HepG2 (cell line): ENCODE results near the gene EXOC6B. TPM values are rescaled to one million over a fixed set of nuclear protein-coding genes. Genes with fewer than 3 reads are reported as not detected.

Experiments used
- CHD4 ChIP-seq: fragments of 200-600 bp; sonication (generic); IDR thresholded peaks from 2 replicates; pipeline ENCODE4 v1.7.0; 2017; ENCODE audit warnings: mild to moderate bottlenecking, low read length, borderline replicate concordance
- ESRRA ChIP-seq: sonication (generic); formaldehyde crosslinking; IDR thresholded peaks from 2 replicates; pipeline ENCODE4 v1.5.1; 2020; ENCODE audit warnings: mild to moderate bottlenecking, low read depth, missing genetic modification reagents
- FOXK2 ChIP-seq: fragments of 450-650 bp; IDR thresholded peaks from 2 replicates; pipeline ENCODE4 v1.6.1; 2016
- GTF2F1 ChIP-seq: fragments of 150-350 bp; IDR thresholded peaks from 2 replicates; pipeline ENCODE4 v1.6.1; 2014; ENCODE audit warnings: low read length
- JUN ChIP-seq: sonication (generic); formaldehyde crosslinking; IDR thresholded peaks from 2 replicates; pipeline ENCODE4 v1.4.0; 2020; ENCODE audit warnings: mild to moderate bottlenecking, missing genetic modification reagents
- KLF13 ChIP-seq: sonication (generic); formaldehyde crosslinking; IDR thresholded peaks from 2 replicates; pipeline ENCODE4 v1.4.0; 2020; ENCODE audit warnings: mild to moderate bottlenecking, missing genetic modification reagents
- REXO4 ChIP-seq: sonication (generic); formaldehyde crosslinking; IDR thresholded peaks from 2 replicates; pipeline ENCODE4 v1.8.0; 2022; ENCODE audit warnings: missing genetic modification reagents, mild to moderate bottlenecking, borderline replicate concordance
- RFX3 ChIP-seq: IDR thresholded peaks from 2 replicates; pipeline ENCODE4 v1.6.1; 2016; ENCODE audit warnings: missing biosample characterization, missing genetic modification reagents
- TMF1 ChIP-seq: sonication (generic); formaldehyde crosslinking; IDR thresholded peaks from 2 replicates; pipeline ENCODE4 v1.8.1; 2022; ENCODE audit warnings: low read depth, missing genetic modification reagents
- ZBTB1 ChIP-seq: sonication (generic); formaldehyde crosslinking; IDR thresholded peaks from 2 replicates; pipeline ENCODE4 v1.4.0; 2020; ENCODE audit warnings: missing genetic modification reagents, borderline replicate concordance
- ZBTB7B ChIP-seq: sonication (generic); formaldehyde crosslinking; IDR thresholded peaks from 2 replicates; pipeline ENCODE4 v1.4.0; 2020; ENCODE audit warnings: missing genetic modification reagents
- ZFY ChIP-seq: sonication (generic); formaldehyde crosslinking; IDR thresholded peaks from 2 replicates; pipeline ENCODE4 v1.4.0; 2020; ENCODE audit warnings: missing genetic modification reagents
- ZKSCAN8 ChIP-seq: IDR thresholded peaks from 2 replicates; pipeline ENCODE4 v1.6.1; 2016; ENCODE audit warnings: borderline replicate concordance, missing genetic modification reagents, missing compliant biosample characterization
- ZNF468 ChIP-seq: sonication (generic); formaldehyde crosslinking; IDR thresholded peaks from 2 replicates; pipeline ENCODE4 v1.8.0; 2022; ENCODE audit warnings: mild to moderate bottlenecking, moderate library complexity, missing genetic modification reagents
- ZNF558 ChIP-seq: sonication (generic); formaldehyde crosslinking; IDR thresholded peaks from 2 replicates; pipeline ENCODE4 v1.9.0; 2022; ENCODE audit warnings: mild to moderate bottlenecking, missing genetic modification reagents, borderline replicate concordance
- ZNF775 ChIP-seq: sonication (generic); formaldehyde crosslinking; IDR thresholded peaks from 2 replicates; pipeline ENCODE4 v1.4.0; 2020; ENCODE audit warnings: missing genetic modification reagents, mild to moderate bottlenecking, moderate library complexity, borderline replicate concordance
- polyA plus RNA-seq, 8 experiments: library from polyadenylated mRNA; depleted of rRNA in 3 of 8; stranded (reverse) in 7 of 8; unstranded in 1 of 8; fragments of >200 nt; fragmentation: Illumina TruSeq in 4 of 8; extraction: Trizol in 4 of 8; gene quantifications; 2 replicates each; pipeline versions ENCODE4 v1.2.1 to v1.2.3, GENCODE V29; 2011 to 2016; ENCODE audit warnings: low read depth in 4 of 8, missing spikeins in 1 of 8, mixed read lengths in 1 of 8; ENCODE audit not compliant: insufficient read depth in 1 of 8
- total RNA-seq, 5 experiments: library from RNA; depleted of rRNA; stranded (reverse); fragments of >200 nt; fragmentation: Illumina TruSeq; extraction: Trizol; gene quantifications; 2 replicates each; pipeline ENCODE4 v1.2.3, GENCODE V29; 2016; ENCODE audit warnings: low read depth in 1 of 5
- TF ChIP-seq, protein P1 (sequence below): sonication (generic); formaldehyde crosslinking; IDR thresholded peaks from 2 replicates; pipeline ENCODE4 v1.4.0; 2020; ENCODE audit warnings: missing genetic modification reagents, borderline replicate concordance
- TF ChIP-seq, protein P2 (sequence below): sonication (generic); formaldehyde crosslinking; IDR thresholded peaks from 2 replicates; pipeline ENCODE4 v1.5.1; 2020; ENCODE audit warnings: mild to moderate bottlenecking, missing genetic modification reagents, borderline replicate concordance
- TF ChIP-seq, protein P3 (sequence below): fragments of 450-650 bp; IDR thresholded peaks from 2 replicates; pipeline ENCODE4 v1.6.1; 2017; ENCODE audit warnings: mild to moderate bottlenecking
- TF ChIP-seq, protein P4 (sequence below): sonication (generic); formaldehyde crosslinking; IDR thresholded peaks from 2 replicates; pipeline ENCODE4 v1.8.0; 2022; ENCODE audit warnings: mild to moderate bottlenecking, missing genetic modification reagents, moderate library complexity
- TF ChIP-seq, protein P5 (sequence below): sonication (generic); formaldehyde crosslinking; IDR thresholded peaks from 2 replicates; pipeline ENCODE4 v1.4.0; 2020; ENCODE audit warnings: mild to moderate bottlenecking, missing genetic modification reagents

EXOC6B gene
- total and polyA plus RNA-seq, 2 of the 13 experiments (the other 11 are each of a cell fraction or from before 2014, with no cell fraction given): 9.1 to 15.9 TPM

DNA sequence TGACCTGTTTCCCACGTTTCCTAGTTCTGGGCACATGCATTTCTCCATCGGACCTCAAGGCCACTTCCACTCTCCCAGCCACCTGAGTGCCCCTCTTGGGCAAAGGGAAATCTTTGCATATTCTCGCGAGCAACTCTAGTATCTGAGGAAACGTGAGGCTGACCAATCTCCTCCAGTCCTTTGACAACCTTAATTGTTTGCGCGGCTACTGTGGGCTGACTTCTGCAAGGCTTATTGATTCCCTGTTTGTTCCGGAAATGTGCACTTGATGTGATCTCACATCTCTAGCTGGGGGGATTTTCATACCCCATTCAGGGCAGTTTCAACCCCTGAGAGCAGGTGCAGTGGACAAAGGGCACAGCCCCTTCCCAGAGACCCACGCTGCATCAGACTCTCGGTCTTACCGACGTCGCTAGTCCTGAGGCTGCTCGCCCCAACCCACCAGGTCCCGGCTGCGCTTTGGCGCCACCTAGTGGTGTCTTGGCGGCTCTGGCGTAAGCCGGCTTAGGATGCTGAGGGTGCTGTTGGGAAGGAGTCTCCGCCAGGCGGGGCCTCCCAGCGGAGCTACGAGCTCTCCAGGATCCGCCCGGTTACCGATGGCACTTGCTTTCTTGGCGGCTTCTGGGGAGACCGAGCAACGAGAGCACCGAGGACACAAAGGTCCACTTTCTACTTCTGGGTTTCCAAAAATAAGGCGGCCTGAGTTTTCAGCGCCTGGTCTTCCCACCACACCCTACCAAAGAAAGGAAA is 36.6 kb upstream of the EXOC6B start (continued):
- TF ChIP-seq, protein P1, sequence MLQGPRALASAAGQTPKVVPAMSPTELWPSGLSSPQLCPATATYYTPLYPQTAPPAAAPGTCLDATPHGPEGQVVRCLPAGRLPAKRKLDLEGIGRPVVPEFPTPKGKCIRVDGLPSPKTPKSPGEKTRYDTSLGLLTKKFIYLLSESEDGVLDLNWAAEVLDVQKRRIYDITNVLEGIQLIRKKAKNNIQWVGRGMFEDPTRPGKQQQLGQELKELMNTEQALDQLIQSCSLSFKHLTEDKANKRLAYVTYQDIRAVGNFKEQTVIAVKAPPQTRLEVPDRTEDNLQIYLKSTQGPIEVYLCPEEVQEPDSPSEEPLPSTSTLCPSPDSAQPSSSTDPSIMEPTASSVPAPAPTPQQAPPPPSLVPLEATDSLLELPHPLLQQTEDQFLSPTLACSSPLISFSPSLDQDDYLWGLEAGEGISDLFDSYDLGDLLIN: no peak
- no peak for TF ChIP-seq ZNF558
- peak; percentile 43; the same call in 1 of the 2 replicates for TF ChIP-seq ZBTB7B (CRISPR knock-in tag)
- TF ChIP-seq REXO4 (CRISPR knock-in tag): no peak
- no peak for TF ChIP-seq GTF2F1
- no peak for TF ChIP-seq RFX3 (CRISPR knock-in tag)
- TF ChIP-seq, protein P2, sequence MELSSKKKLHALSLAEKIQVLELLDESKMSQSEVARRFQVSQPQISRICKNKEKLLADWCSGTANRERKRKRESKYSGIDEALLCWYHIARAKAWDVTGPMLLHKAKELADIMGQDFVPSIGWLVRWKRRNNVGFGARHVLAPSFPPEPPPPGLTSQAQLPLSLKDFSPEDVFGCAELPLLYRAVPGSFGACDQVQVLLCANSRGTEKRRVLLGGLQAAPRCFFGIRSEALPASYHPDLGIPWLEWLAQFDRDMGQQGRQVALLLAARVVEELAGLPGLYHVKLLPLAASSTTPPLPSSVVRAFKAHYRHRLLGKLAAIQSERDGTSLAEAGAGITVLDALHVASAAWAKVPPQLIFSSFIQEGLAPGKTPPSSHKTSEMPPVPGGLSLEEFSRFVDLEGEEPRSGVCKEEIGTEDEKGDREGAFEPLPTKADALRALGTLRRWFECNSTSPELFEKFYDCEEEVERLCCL (CRISPR knock-in tag): no peak
- TF ChIP-seq, protein P3, sequence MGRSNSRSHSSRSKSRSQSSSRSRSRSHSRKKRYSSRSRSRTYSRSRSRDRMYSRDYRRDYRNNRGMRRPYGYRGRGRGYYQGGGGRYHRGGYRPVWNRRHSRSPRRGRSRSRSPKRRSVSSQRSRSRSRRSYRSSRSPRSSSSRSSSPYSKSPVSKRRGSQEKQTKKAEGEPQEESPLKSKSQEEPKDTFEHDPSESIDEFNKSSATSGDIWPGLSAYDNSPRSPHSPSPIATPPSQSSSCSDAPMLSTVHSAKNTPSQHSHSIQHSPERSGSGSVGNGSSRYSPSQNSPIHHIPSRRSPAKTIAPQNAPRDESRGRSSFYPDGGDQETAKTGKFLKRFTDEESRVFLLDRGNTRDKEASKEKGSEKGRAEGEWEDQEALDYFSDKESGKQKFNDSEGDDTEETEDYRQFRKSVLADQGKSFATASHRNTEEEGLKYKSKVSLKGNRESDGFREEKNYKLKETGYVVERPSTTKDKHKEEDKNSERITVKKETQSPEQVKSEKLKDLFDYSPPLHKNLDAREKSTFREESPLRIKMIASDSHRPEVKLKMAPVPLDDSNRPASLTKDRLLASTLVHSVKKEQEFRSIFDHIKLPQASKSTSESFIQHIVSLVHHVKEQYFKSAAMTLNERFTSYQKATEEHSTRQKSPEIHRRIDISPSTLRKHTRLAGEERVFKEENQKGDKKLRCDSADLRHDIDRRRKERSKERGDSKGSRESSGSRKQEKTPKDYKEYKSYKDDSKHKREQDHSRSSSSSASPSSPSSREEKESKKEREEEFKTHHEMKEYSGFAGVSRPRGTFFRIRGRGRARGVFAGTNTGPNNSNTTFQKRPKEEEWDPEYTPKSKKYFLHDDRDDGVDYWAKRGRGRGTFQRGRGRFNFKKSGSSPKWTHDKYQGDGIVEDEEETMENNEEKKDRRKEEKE: no peak
- TF ChIP-seq FOXK2: no peak
- peak; percentile 41; the same call in 1 of the 2 replicates for TF ChIP-seq ZFY (CRISPR knock-in tag)
- no peak for TF ChIP-seq ZNF775 (CRISPR knock-in tag)
- TF ChIP-seq, protein P4, sequence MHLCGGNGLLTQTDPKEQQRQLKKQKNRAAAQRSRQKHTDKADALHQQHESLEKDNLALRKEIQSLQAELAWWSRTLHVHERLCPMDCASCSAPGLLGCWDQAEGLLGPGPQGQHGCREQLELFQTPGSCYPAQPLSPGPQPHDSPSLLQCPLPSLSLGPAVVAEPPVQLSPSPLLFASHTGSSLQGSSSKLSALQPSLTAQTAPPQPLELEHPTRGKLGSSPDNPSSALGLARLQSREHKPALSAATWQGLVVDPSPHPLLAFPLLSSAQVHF (CRISPR knock-in tag): no peak
- no peak for TF ChIP-seq ZBTB1 (CRISPR knock-in tag)
- TF ChIP-seq KLF13: no peak
- TF ChIP-seq JUN (CRISPR knock-in tag): 0 out of 2 replicates have a peak, but pooled peaks have one; percentile 52
- TF ChIP-seq TMF1 (CRISPR knock-in tag): no peak
- 0 out of 2 replicates have a peak, but pooled peaks have one; percentile 46 for TF ChIP-seq ESRRA (CRISPR knock-in tag)
- TF ChIP-seq, protein P5, sequence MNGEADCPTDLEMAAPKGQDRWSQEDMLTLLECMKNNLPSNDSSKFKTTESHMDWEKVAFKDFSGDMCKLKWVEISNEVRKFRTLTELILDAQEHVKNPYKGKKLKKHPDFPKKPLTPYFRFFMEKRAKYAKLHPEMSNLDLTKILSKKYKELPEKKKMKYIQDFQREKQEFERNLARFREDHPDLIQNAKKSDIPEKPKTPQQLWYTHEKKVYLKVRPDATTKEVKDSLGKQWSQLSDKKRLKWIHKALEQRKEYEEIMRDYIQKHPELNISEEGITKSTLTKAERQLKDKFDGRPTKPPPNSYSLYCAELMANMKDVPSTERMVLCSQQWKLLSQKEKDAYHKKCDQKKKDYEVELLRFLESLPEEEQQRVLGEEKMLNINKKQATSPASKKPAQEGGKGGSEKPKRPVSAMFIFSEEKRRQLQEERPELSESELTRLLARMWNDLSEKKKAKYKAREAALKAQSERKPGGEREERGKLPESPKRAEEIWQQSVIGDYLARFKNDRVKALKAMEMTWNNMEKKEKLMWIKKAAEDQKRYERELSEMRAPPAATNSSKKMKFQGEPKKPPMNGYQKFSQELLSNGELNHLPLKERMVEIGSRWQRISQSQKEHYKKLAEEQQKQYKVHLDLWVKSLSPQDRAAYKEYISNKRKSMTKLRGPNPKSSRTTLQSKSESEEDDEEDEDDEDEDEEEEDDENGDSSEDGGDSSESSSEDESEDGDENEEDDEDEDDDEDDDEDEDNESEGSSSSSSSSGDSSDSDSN: peak; percentile 83
- TF ChIP-seq ZNF468: no peak
- TF ChIP-seq CHD4: no peak
- TF ChIP-seq ZKSCAN8 (CRISPR knock-in tag): 0 out of 2 replicates have a peak, but pooled peaks have one; percentile 32
